Duodenal mucosa (tissue), 2 donors: ENCODE data around the gene SHTN1.

Experiments used
- H3K27ac ChIP-seq: one replicate; pipeline ENCODE4 v1.7.0; 2013; ENCODE audit warnings: low read depth, low read length
- H3K27me3 ChIP-seq, 2 donors: one replicate each; pipeline ENCODE4 v1.7.0; 2013; ENCODE audit warnings: low read length in 2 of 2, control low read depth in 1 of 2; ENCODE audit not compliant: insufficient read depth in 2 of 2, control insufficient read depth in 1 of 2
- H3K36me3 ChIP-seq, 2 donors: one replicate each; pipeline ENCODE4 v1.7.0; 2013; ENCODE audit warnings: low read length in 2 of 2, control low read depth in 1 of 2; ENCODE audit not compliant: insufficient read depth in 2 of 2, control insufficient read depth in 1 of 2
- H3K4me1 ChIP-seq, 2 donors: one replicate each; pipeline ENCODE4 v1.7.0; 2013; ENCODE audit warnings: low read length in 2 of 2, control low read depth in 1 of 2; ENCODE audit not compliant: insufficient read depth in 2 of 2, control insufficient read depth in 1 of 2
- H3K4me3 ChIP-seq, 2 donors: one replicate each; pipeline ENCODE4 v1.7.0; 2013; ENCODE audit warnings: low read length in 2 of 2, low read depth in 1 of 2
- H3K9ac ChIP-seq, 2 donors: one replicate each; pipeline ENCODE4 v1.7.0; 2013; ENCODE audit warnings: low read length in 2 of 2, low read depth in 1 of 2
- H3K9me3 ChIP-seq, 2 donors: one replicate each; pipeline ENCODE4 v1.7.0; 2013; ENCODE audit warnings: low read length in 2 of 2, control low read depth in 1 of 2; ENCODE audit not compliant: control insufficient read depth in 1 of 2

Gene SHTN1

GRCh38 chr10:116848032-116848943 lies 156.7 kb downstream of the SHTN1 start:
- no peak overlapping the region for H3K27ac ChIP-seq
- peaks cover 0 to 9% of the 10 kb centered on the region in 2 donors for H3K27me3 ChIP-seq
- H3K4me1 ChIP-seq, result peaks cover 10 to 17% of the 10 kb centered on the region in 2 donors
- H3K4me3 ChIP-seq, result peak overlapping the region; percentile 86 to 91
- H3K9ac ChIP-seq, result peak overlapping the region; percentile 45 to 54
- H3K9me3 ChIP-seq, result no peaks in the 10 kb centered on the region
- no peaks in the 10 kb centered on the region for H3K36me3 ChIP-seq

GRCh38 chr10:116845823-116846222 lies 159.2 kb downstream of the SHTN1 start:
- Histone ChIP-seq H3K27me3 (peaks cover 0 to 5% of the 10 kb centered on the region in 2 donors), H3K27ac (no peak overlapping the region), H3K36me3 (no peaks in the 10 kb centered on the region), H3K4me3 (no peak overlapping the region), H3K4me1 (peaks cover 10 to 17% of the 10 kb centered on the region in 2 donors), H3K9ac (no peak overlapping the region), H3K9me3 (no peaks in the 10 kb centered on the region)

GRCh38 chr10:116840389-116841075 lies 164.5 kb downstream of the SHTN1 start:
- H3K9me3 ChIP-seq, result no peaks in the 10 kb centered on the region
- no peaks in the 10 kb centered on the region for H3K27me3 ChIP-seq
- no peaks in the 10 kb centered on the region for H3K36me3 ChIP-seq
- peaks cover 0 to 11% of the 10 kb centered on the region in 2 donors for H3K4me1 ChIP-seq
- H3K9ac ChIP-seq, result no peak overlapping the region
- no peak overlapping the region for H3K4me3 ChIP-seq
- H3K27ac ChIP-seq, result no peak overlapping the region

GRCh38 chr10:116838143-116838725 lies 166.8 kb downstream of the SHTN1 start:
- H3K9ac ChIP-seq, result no peak overlapping the region
- no peaks in the 10 kb centered on the region for H3K9me3 ChIP-seq
- H3K36me3 ChIP-seq, result no peaks in the 10 kb centered on the region
- H3K27me3 ChIP-seq, result no peaks in the 10 kb centered on the region
- peaks cover 0 to 11% of the 10 kb centered on the region in 2 donors for H3K4me1 ChIP-seq
- no peak overlapping the region for H3K4me3 ChIP-seq
- H3K27ac ChIP-seq, result no peak overlapping the region

- Histone ChIP-seq H3K4me3 (no peak overlapping the region), H3K9me3 (no peaks in the 10 kb centered on the region), H3K36me3 (no peaks in the 10 kb centered on the region), H3K27ac (no peak overlapping the region), H3K4me1 (peaks cover 0 to 11% of the 10 kb centered on the region in 2 donors), H3K27me3 (no peaks in the 10 kb centered on the region), H3K9ac (no peak overlapping the region)
Observed at GRCh38 chr10:116836902-116837523, 168.0 kb downstream of the SHTN1 start.

- H3K27ac ChIP-seq, result no peak overlapping the region
- H3K27me3 ChIP-seq, result no peaks in the 10 kb centered on the region
- H3K36me3 ChIP-seq, result no peaks in the 10 kb centered on the region
- H3K4me3 ChIP-seq, result no peak overlapping the region
- H3K9me3 ChIP-seq, result no peaks in the 10 kb centered on the region
- peaks cover 0 to 11% of the 10 kb centered on the region in 2 donors for H3K4me1 ChIP-seq
- H3K9ac ChIP-seq, result no peak overlapping the region
Observed at GRCh38 chr10:116836083-116836482, 168.9 kb downstream of the SHTN1 start.

GRCh38 chr10:116835658-116836057 lies 169.3 kb downstream of the SHTN1 start:
- H3K4me1 ChIP-seq, result peaks cover 0 to 11% of the 10 kb centered on the region in 2 donors
- H3K36me3 ChIP-seq, result no peaks in the 10 kb centered on the region
- H3K27me3 ChIP-seq, result no peaks in the 10 kb centered on the region
- H3K9me3 ChIP-seq, result no peaks in the 10 kb centered on the region
- no peak overlapping the region for H3K27ac ChIP-seq
- H3K9ac ChIP-seq, result no peak overlapping the region
- H3K4me3 ChIP-seq, result no peak overlapping the region

- Histone ChIP-seq H3K27me3 (no peaks in the 10 kb centered on the region), H3K27ac (no peak overlapping the region), H3K36me3 (no peaks in the 10 kb centered on the region), H3K4me3 (no peak overlapping the region), H3K4me1 (peaks cover 0 to 11% of the 10 kb centered on the region in 2 donors), H3K9me3 (no peaks in the 10 kb centered on the region), H3K9ac (no peak overlapping the region)
Observed at GRCh38 chr10:116833986-116834985, 170.7 kb downstream of the SHTN1 start.

GRCh38 chr10:116831790-116832189 lies 173.2 kb downstream of the SHTN1 start:
- no peak overlapping the region for H3K27ac ChIP-seq
- no peaks in the 10 kb centered on the region for H3K4me1 ChIP-seq
- no peak overlapping the region for H3K9ac ChIP-seq
- H3K36me3 ChIP-seq, result no peaks in the 10 kb centered on the region
- no peaks in the 10 kb centered on the region for H3K9me3 ChIP-seq
- H3K4me3 ChIP-seq, result no peak overlapping the region
- H3K27me3 ChIP-seq, result no peaks in the 10 kb centered on the region
